Liver (tissue), 3 donors: ENCODE measurements around the gene BTBD17.

Source experiments
- CTCF ChIP-seq: fragments of 150-350 bp; IDR thresholded peaks from 2 replicates; pipeline ENCODE4 v1.5.1; 2017; ENCODE audit warnings: improper control_type of control experiment, low read depth, low read length; ENCODE audit not compliant: missing input control
- FOXA1 ChIP-seq: IDR thresholded peaks from 2 replicates; pipeline ENCODE4 v1.6.1; 2016; ENCODE audit warnings: antibody characterized with exemption
- GABPA ChIP-seq, 2 donors: IDR thresholded peaks in 1 of 2; conservative IDR thresholded peaks in 1 of 2; 2 replicates each; pipeline ENCODE4 v1.6.1; 2016; ENCODE audit warnings: antibody characterized with exemption in 2 of 2, mild to moderate bottlenecking in 1 of 2, moderate library complexity in 1 of 2
- JUND ChIP-seq, 2 donors: IDR thresholded peaks; 2 replicates each; pipeline ENCODE4 v1.6.1; 2016; ENCODE audit warnings: antibody characterized with exemption in 2 of 2
- NR2F2 ChIP-seq: IDR thresholded peaks from 2 replicates; pipeline ENCODE4 v1.6.1; 2016; ENCODE audit warnings: antibody characterized with exemption
- RAD21 ChIP-seq, 2 donors: IDR thresholded peaks; 2 replicates each; pipeline ENCODE4 v1.6.1; 2016; ENCODE audit warnings: antibody characterized with exemption in 2 of 2, mild to moderate bottlenecking in 2 of 2
- TAF1 ChIP-seq: conservative IDR thresholded peaks from 2 replicates; pipeline ENCODE4 v1.6.1; 2016; ENCODE audit warnings: antibody characterized with exemption, mild to moderate bottlenecking
- TF ChIP-seq, protein P1 (sequence below): IDR thresholded peaks from 2 replicates; pipeline ENCODE4 v1.6.1; 2016; ENCODE audit warnings: antibody characterized with exemption, mild to moderate bottlenecking
- donor health status: healthy.
- donor health status: healthy.

- no peak for TF ChIP-seq CTCF
- TF ChIP-seq, protein P1, sequence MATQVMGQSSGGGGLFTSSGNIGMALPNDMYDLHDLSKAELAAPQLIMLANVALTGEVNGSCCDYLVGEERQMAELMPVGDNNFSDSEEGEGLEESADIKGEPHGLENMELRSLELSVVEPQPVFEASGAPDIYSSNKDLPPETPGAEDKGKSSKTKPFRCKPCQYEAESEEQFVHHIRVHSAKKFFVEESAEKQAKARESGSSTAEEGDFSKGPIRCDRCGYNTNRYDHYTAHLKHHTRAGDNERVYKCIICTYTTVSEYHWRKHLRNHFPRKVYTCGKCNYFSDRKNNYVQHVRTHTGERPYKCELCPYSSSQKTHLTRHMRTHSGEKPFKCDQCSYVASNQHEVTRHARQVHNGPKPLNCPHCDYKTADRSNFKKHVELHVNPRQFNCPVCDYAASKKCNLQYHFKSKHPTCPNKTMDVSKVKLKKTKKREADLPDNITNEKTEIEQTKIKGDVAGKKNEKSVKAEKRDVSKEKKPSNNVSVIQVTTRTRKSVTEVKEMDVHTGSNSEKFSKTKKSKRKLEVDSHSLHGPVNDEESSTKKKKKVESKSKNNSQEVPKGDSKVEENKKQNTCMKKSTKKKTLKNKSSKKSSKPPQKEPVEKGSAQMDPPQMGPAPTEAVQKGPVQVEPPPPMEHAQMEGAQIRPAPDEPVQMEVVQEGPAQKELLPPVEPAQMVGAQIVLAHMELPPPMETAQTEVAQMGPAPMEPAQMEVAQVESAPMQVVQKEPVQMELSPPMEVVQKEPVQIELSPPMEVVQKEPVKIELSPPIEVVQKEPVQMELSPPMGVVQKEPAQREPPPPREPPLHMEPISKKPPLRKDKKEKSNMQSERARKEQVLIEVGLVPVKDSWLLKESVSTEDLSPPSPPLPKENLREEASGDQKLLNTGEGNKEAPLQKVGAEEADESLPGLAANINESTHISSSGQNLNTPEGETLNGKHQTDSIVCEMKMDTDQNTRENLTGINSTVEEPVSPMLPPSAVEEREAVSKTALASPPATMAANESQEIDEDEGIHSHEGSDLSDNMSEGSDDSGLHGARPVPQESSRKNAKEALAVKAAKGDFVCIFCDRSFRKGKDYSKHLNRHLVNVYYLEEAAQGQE: no peak
- TF ChIP-seq RAD21 (IDR thresholded peaks at IDR 0.05): no peak
- no peak for TF ChIP-seq FOXA1
- TF ChIP-seq TAF1: no peak
- no peak for TF ChIP-seq JUND (IDR thresholded peaks at IDR 0.05)
- TF ChIP-seq GABPA (IDR thresholded peaks at IDR 0.05 in 1 of 2, conservative IDR thresholded peaks at IDR 0.05 in 1 of 2): no peak
- no peak for TF ChIP-seq NR2F2
Measured at GRCh38 chr17:74337834-74338500, 23.7 kb downstream of the BTBD17 start.
